Suprapubic skin (tissue), 4 donors: Measurements from ENCODE around the gene HNRNPLL. TPM values are rescaled to one million over a fixed set of nuclear protein-coding genes. Genes with fewer than 3 reads are reported as not detected.
A peak's percentile ranks its signal among the peaks of the same experiment; 100 is the strongest.

Experiments used
- DNase-seq, 2 donors: peaks; one replicate each; pipeline ENCODE4 v3.0.0-alpha.2; 2019; ENCODE audit warnings: low spot score in 2 of 2
- H3K27ac ChIP-seq: fragments of 200-600 bp; sonication (generic); one replicate; pipeline ENCODE4 v1.5.1; 2019
- H3K27me3 ChIP-seq: fragments of 200-600 bp; sonication (generic); one replicate; pipeline ENCODE4 v1.5.1; 2019
- H3K36me3 ChIP-seq: fragments of 200-600 bp; sonication (generic); one replicate; pipeline ENCODE4 v1.5.1; 2019
- H3K4me1 ChIP-seq: fragments of 200-600 bp; sonication (generic); one replicate; pipeline ENCODE4 v1.5.1; 2019
- H3K4me3 ChIP-seq: fragments of 200-600 bp; sonication (generic); one replicate; pipeline ENCODE4 v1.5.1; 2019; ENCODE audit warnings: mild to moderate bottlenecking
- H3K9me3 ChIP-seq: fragments of 200-600 bp; sonication (generic); one replicate; pipeline ENCODE4 v1.5.1; 2019
- CTCF ChIP-seq, 2 donors: fragments of 200-600 bp in 1 of 2; fragments of 450-650 bp in 1 of 2; sonication (generic) in 1 of 2; IDR thresholded peaks; one replicate each; pipeline ENCODE4 v1.5.1; 2016 to 2019; ENCODE audit warnings: antibody characterized with exemption in 2 of 2, mild to moderate bottlenecking in 1 of 2, moderate library complexity in 1 of 2
- EP300 ChIP-seq: sonication (generic); formaldehyde crosslinking; IDR thresholded peaks from one replicate; pipeline ENCODE4 v1.6.1; 2017; ENCODE audit warnings: antibody characterized with exemption
- POLR2A ChIP-seq, 2 donors: fragments of 450-650 bp; IDR thresholded peaks; one replicate each; pipeline ENCODE4 v1.6.1; 2017; ENCODE audit warnings: antibody characterized with exemption in 2 of 2, mild to moderate bottlenecking in 2 of 2, moderate library complexity in 2 of 2
- POLR2AphosphoS5 ChIP-seq, 3 donors: sonication (generic); formaldehyde crosslinking; IDR thresholded peaks; one replicate each; pipeline ENCODE4 v1.6.1; 2017; ENCODE audit warnings: antibody characterized with exemption in 3 of 3
- WGBS: methylation state at CpG from one replicate; pipeline ENCODE4 v1.1.5; 2018; 5-methylcytosine and 5-hydroxymethylcytosine counted together
- total RNA-seq, 4 donors: library from RNA; depleted of rRNA; stranded (reverse); fragments of >200 nt; gene quantifications; one replicate each; pipeline ENCODE4 v1.1.0, GENCODE V29; 2016

Gene HNRNPLL
- total RNA-seq, 4 donors from 2014 or later, result 13.1 to 54.6 (median 23.4) TPM

DNA sequence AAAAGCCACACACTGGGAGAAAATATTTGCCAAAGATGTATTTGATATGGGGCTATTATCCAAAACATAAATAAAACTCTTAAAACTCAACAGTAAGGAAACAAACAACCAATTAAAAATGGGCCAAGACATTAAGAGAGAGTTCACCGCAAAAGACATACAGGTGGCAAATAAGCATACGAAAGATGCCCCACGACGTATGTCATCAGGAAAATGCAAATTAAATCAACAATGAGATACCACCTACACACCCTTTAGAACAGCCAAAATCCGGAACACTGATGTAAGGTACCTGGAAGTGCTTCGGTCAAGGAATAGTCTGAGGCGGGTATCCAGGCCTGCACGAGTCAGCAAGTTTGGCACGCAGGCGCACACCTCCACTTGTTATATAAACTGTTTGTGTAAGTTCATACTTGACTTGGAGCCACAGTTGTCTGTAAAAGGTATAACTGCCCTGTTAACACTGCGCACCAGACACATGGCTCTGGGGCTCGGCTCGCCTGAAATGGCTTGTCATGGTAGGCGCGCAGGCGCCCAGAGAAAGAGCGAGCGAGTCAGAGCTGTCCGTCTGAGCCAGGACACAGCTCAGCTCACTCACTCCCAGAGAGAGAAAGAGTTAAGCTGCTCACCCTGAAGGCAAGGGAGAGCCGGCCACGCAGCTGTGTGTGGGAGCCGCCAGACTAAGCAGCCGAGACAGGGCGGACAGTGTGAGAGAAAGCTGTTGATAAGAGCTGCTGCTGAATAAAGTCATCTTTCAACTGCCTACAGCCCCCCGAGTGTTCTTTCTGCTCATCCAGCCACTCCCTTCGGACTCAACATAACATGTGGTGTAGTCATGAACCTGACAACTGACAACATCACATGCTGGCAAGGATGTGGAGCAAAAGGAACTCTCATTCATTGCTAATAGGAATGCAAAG lies 87.3 kb downstream of the HNRNPLL start:
- no peaks in the 10 kb centered on the region for H3K36me3 ChIP-seq
- TF ChIP-seq POLR2A (IDR thresholded peaks at IDR 0.05) (no peak), CTCF (IDR thresholded peaks at IDR 0.05) (no peak), EP300 (no peak), POLR2AphosphoS5 (IDR thresholded peaks at IDR 0.05) (no peak)
- WGBS, result 47% methylated on average over 23 of the region's 26 CpGs
- H3K9me3 ChIP-seq, result no peaks in the 10 kb centered on the region
- peak in 1 of 2 donors; percentile 65 for DNase-seq
- peak overlapping the region; percentile 18 for H3K4me3 ChIP-seq
- peak overlapping the region; percentile 88 for H3K27ac ChIP-seq
- H3K4me1 ChIP-seq, result no peaks in the 10 kb centered on the region
- no peaks in the 10 kb centered on the region for H3K27me3 ChIP-seq

- Histone ChIP-seq H3K27ac (peak overlapping the region; percentile 88), H3K4me1 (peaks cover under 1% of the 10 kb centered on the region), H3K4me3 (no peak overlapping the region), H3K27me3 (no peaks in the 10 kb centered on the region), H3K9me3 (no peaks in the 10 kb centered on the region), H3K36me3 (no peaks in the 10 kb centered on the region)
- no peak for DNase-seq
- TF ChIP-seq POLR2A (IDR thresholded peaks at IDR 0.05) (no peak), POLR2AphosphoS5 (IDR thresholded peaks at IDR 0.05) (no peak), EP300 (no peak), CTCF (IDR thresholded peaks at IDR 0.05) (no peak)
- WGBS, result 77% methylated on average over 3 of the region's 3 CpGs
Observed at GRCh38 chr2:38514603-38515154, 88.0 kb downstream of the HNRNPLL start.

- DNase-seq, result no peak
- H3K9me3 ChIP-seq, result no peaks in the 10 kb centered on the region
- H3K4me1 ChIP-seq, result peaks cover 16% of the 10 kb centered on the region
- WGBS, result 89% methylated on average over 3 of the region's 3 CpGs
- no peaks in the 10 kb centered on the region for H3K36me3 ChIP-seq
- TF ChIP-seq POLR2A (IDR thresholded peaks at IDR 0.05), result no peak
- TF ChIP-seq POLR2AphosphoS5 (IDR thresholded peaks at IDR 0.05), result no peak
- no peak for TF ChIP-seq CTCF (IDR thresholded peaks at IDR 0.05)
- TF ChIP-seq EP300, result no peak
- H3K27me3 ChIP-seq, result no peaks in the 10 kb centered on the region
- H3K27ac ChIP-seq, result no peak overlapping the region
- H3K4me3 ChIP-seq, result no peak overlapping the region
Observed at GRCh38 chr2:38512211-38512610, 90.5 kb downstream of the HNRNPLL start.

Other genes with a start within 250 kb of the HNRNPLL start
- gene ATL2, start 225.7 kb downstream of the HNRNPLL start, total RNA-seq, result 100 to 1,000 TPM; 144 to 230 (median 170) TPM
- 10 to 100 TPM in 1 of 4 donors, 1 to 10 TPM in 3; 3.7 to 16.4 (median 7.1) TPM for gene GALM, start 63.2 kb upstream of the HNRNPLL start, total RNA-seq
- 100 to 1,000 TPM in 1 of 4 donors, 10 to 100 TPM in 3; 90.4 to 144 (median 94.2) TPM for gene SRSF7, start 148.4 kb upstream of the HNRNPLL start, total RNA-seq
- 1 to 10 TPM; 3.9 to 7.7 (median 4.7) TPM for gene GEMIN6, start 175.3 kb upstream of the HNRNPLL start, total RNA-seq